Measurements from ENCODE around the gene ZCRB1. TPM values are rescaled to one million over a fixed set of nuclear protein-coding genes. Genes with fewer than 3 reads are reported as not detected.
A peak's percentile ranks its signal among the peaks of the same experiment; 100 is the strongest.

Gene ZCRB1
- polyA plus RNA-seq, 2 of the 4 experiments (the other 2 are of a cell fraction): 62.7 to 93.0 TPM

DNA sequence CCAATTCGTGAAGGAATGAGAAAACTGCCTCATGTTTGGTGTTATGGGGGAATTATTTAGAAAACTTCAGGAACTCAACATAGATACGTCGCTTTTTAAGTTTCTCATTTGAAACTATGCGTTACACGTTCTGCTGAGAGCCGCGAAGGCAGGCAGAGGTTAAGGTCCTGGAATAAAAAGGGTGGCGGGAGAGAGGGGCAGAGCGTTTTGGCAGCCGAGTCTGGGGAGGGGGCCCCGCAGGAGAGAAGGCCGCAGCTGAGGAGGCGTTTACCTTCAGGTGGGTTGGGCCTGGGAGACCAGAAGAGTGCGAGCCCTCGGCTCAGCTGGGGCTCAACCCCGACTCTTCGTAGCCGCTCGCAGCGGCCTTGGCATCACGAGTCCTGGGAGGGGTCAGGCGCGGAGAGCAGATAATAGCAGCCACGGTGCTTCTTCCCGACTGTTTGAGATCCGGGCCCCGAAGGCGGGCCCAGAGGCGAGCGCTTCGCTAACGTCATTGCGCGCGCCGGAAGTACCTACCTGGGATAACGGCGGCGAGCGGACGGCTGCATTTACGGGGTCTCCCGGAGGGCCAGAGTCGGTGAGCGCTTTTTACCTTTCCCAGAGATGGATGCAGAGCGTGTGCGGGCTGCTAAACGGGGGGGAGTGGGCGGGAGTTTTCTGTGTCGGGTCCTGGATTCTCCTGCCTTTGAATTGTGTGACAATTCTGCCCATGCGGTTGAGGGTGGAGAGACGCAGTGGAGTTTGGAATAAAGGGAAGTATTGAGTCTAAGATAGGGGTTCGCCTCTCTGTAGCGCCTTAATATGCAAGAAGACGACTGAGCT, at the start of gene ZCRB1, which contains the start of gene PPHLN1 (continued):
- TF ChIP-seq SREBF2 (IDR thresholded peaks at IDR 0.05) (no peak), EHF (CRISPR knock-in tag; IDR thresholded peaks at IDR 0.05) (no peak), GATA3 (IDR thresholded peaks at IDR 0.05; ENCODE audit: borderline replicate concordance) (no peak), KDM1A (IDR thresholded peaks at IDR 0.05; ENCODE audit: low read depth) (no peak), ZNF302 (CRISPR knock-in tag; IDR thresholded peaks at IDR 0.05) (no peak), ZFP36 (IDR thresholded peaks at IDR 0.05; ENCODE audit: borderline replicate concordance, partially characterized antibody) (no peak), MAFK (IDR thresholded peaks at IDR 0.05; ENCODE audit: partially characterized antibody) (no peak), TFCP2L1 (CRISPR knock-in tag; IDR thresholded peaks at IDR 0.05) (no peak), CBX8 (IDR thresholded peaks at IDR 0.05) (no peak), POLR2A (IDR thresholded peaks at IDR 0.05; ENCODE audit: low read length) (peak; percentile 68; the same call in 1 of the 2 replicates), SMC3 (IDR thresholded peaks at IDR 0.05) (0 out of 3 replicates have a peak, but pooled peaks have one; percentile 7), KDM5A (IDR thresholded peaks at IDR 0.05) (peak; percentile 71), PHF8 (IDR thresholded peaks at IDR 0.05; ENCODE audit: borderline replicate concordance, low read depth) (peak; percentile 89), MYC (IDR thresholded peaks at IDR 0.05; ENCODE audit: borderline replicate concordance, low read length) (peak; percentile 20; the same call in 1 of the 2 replicates)
- TF ChIP-seq, protein P1, sequence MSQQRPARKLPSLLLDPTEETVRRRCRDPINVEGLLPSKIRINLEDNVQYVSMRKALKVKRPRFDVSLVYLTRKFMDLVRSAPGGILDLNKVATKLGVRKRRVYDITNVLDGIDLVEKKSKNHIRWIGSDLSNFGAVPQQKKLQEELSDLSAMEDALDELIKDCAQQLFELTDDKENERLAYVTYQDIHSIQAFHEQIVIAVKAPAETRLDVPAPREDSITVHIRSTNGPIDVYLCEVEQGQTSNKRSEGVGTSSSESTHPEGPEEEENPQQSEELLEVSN (IDR thresholded peaks at IDR 0.05; ENCODE audit: borderline replicate concordance, low read depth): peak; percentile 33; the same call in 1 of the 2 replicates
- TF ChIP-seq, protein P2, sequence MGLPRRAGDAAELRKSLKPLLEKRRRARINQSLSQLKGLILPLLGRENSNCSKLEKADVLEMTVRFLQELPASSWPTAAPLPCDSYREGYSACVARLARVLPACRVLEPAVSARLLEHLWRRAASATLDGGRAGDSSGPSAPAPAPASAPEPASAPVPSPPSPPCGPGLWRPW (IDR thresholded peaks at IDR 0.05): no peak
- TF ChIP-seq, protein P3, sequence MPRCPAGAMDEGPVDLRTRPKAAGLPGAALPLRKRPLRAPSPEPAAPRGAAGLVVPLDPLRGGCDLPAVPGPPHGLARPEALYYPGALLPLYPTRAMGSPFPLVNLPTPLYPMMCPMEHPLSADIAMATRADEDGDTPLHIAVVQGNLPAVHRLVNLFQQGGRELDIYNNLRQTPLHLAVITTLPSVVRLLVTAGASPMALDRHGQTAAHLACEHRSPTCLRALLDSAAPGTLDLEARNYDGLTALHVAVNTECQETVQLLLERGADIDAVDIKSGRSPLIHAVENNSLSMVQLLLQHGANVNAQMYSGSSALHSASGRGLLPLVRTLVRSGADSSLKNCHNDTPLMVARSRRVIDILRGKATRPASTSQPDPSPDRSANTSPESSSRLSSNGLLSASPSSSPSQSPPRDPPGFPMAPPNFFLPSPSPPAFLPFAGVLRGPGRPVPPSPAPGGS (IDR thresholded peaks at IDR 0.05): peak; percentile 83
- TF ChIP-seq, protein P4, sequence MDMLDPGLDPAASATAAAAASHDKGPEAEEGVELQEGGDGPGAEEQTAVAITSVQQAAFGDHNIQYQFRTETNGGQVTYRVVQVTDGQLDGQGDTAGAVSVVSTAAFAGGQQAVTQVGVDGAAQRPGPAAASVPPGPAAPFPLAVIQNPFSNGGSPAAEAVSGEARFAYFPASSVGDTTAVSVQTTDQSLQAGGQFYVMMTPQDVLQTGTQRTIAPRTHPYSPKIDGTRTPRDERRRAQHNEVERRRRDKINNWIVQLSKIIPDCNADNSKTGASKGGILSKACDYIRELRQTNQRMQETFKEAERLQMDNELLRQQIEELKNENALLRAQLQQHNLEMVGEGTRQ (IDR thresholded peaks at IDR 0.05): no peak

DNA sequence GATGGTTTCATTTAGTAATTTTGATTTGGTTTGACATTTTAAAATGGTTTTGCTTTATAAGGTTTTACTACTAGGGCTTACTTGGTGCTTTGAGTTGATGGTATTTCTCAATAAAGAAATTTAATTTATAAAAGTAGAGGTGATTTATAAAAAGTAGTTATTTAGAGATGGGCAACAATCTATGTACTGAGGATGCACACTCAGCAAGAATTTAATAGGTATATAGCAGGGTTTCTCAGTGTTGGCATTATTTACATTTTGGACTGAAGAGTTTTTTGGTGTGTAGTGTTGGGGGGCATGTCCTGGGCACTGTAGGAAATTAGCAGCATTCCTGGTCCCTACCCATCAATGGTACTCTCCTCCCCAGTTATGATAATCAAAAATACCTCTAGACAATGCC, 47.8 kb upstream of the ZCRB1 start:
- ATAC-seq: no peak
- no peak overlapping the region for H3K27ac ChIP-seq
- H3K4me2 ChIP-seq: no peak overlapping the region
- POLR2A ChIA-PET: no interaction called here
- DNase-seq (ENCODE audit: low read depth in 1 of 2, low spot score in 1 of 2): no peak
- H3K4me3 ChIP-seq: no peak overlapping the region
- H3K9me3 ChIP-seq: no peaks in the 10 kb centered on the region
- CTCF ChIA-PET: interaction anchor here (2.1 to 2.6 kb wide), 2 partner anchors 12 to 246 kb away, joined by 14 read pairs; no protein-coding TSS in a partner anchor
- TF ChIP-seq, protein P5, sequence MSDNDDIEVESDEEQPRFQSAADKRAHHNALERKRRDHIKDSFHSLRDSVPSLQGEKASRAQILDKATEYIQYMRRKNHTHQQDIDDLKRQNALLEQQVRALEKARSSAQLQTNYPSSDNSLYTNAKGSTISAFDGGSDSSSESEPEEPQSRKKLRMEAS (IDR thresholded peaks at IDR 0.05): no peak
- TF ChIP-seq HOXB5 (CRISPR knock-in tag; IDR thresholded peaks at IDR 0.05): no peak
- TF ChIP-seq MAFK (IDR thresholded peaks at IDR 0.05; ENCODE audit: partially characterized antibody): peak; percentile 42
- FAIRE-seq: no peak
- H3K4me1 ChIP-seq: no peaks in the 10 kb centered on the region

DNA sequence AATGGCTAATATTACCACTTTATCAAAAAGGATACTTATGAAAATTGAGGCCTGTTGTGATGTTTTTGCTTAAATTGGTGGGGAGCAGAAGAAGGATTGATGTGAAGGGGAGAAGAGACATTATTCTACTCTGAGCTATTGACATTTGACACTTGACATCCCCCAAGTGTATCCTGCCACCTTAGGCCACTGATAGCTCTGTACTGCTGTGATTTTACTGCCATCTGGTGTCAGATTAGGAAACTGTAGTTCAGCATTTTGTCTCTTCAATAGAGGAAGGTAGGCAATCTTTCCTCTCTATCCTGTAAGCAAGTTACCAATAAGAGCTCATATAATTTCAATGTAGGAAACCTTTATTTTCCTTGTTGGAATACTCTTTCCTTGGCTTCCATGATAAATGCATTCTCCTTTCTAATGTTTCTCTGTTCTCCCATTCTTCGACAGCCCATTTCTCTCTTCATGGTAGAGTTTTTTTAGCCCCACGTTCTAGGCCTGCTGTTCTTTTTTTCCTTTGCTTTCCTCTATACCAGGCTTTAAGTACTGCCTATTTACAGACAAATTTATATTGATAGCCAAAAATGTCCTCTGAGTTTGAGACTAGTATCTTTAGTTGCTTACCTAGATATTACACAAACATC, 46.4 kb upstream of the ZCRB1 start:
- ChIA-PET POLR2A (no interaction called here), CTCF (interaction anchor here (0.6 to 2.6 kb wide), 22 partner anchors 9 to 1427 kb away, joined by 3 to 14 read pairs (median 4); no protein-coding TSS in a partner anchor)
- FAIRE-seq (no peak), DNase-seq (ENCODE audit: low read depth in 1 of 2, low spot score in 1 of 2) (peak; percentile 34 to 73), ATAC-seq (peak; percentile 93 to 96)
- Histone ChIP-seq H3K4me1 (no peaks in the 10 kb centered on the region), H3K4me3 (no peak overlapping the region), H3K9me3 (no peaks in the 10 kb centered on the region), H3K27ac (no peak overlapping the region), H3K4me2 (no peak overlapping the region)
- WGBS (ENCODE audit: missing lambda C conversion rate): 97% methylated on average over 2 of the region's 2 CpGs
- TF ChIP-seq SMC3 (IDR thresholded peaks at IDR 0.05): peak; percentile 72
- no peak for TF ChIP-seq JUNB (IDR thresholded peaks at IDR 0.05)
- TF ChIP-seq, protein P6, sequence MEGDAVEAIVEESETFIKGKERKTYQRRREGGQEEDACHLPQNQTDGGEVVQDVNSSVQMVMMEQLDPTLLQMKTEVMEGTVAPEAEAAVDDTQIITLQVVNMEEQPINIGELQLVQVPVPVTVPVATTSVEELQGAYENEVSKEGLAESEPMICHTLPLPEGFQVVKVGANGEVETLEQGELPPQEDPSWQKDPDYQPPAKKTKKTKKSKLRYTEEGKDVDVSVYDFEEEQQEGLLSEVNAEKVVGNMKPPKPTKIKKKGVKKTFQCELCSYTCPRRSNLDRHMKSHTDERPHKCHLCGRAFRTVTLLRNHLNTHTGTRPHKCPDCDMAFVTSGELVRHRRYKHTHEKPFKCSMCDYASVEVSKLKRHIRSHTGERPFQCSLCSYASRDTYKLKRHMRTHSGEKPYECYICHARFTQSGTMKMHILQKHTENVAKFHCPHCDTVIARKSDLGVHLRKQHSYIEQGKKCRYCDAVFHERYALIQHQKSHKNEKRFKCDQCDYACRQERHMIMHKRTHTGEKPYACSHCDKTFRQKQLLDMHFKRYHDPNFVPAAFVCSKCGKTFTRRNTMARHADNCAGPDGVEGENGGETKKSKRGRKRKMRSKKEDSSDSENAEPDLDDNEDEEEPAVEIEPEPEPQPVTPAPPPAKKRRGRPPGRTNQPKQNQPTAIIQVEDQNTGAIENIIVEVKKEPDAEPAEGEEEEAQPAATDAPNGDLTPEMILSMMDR (IDR thresholded peaks at IDR 0.05): peak; percentile 76
- TF ChIP-seq, protein P7, sequence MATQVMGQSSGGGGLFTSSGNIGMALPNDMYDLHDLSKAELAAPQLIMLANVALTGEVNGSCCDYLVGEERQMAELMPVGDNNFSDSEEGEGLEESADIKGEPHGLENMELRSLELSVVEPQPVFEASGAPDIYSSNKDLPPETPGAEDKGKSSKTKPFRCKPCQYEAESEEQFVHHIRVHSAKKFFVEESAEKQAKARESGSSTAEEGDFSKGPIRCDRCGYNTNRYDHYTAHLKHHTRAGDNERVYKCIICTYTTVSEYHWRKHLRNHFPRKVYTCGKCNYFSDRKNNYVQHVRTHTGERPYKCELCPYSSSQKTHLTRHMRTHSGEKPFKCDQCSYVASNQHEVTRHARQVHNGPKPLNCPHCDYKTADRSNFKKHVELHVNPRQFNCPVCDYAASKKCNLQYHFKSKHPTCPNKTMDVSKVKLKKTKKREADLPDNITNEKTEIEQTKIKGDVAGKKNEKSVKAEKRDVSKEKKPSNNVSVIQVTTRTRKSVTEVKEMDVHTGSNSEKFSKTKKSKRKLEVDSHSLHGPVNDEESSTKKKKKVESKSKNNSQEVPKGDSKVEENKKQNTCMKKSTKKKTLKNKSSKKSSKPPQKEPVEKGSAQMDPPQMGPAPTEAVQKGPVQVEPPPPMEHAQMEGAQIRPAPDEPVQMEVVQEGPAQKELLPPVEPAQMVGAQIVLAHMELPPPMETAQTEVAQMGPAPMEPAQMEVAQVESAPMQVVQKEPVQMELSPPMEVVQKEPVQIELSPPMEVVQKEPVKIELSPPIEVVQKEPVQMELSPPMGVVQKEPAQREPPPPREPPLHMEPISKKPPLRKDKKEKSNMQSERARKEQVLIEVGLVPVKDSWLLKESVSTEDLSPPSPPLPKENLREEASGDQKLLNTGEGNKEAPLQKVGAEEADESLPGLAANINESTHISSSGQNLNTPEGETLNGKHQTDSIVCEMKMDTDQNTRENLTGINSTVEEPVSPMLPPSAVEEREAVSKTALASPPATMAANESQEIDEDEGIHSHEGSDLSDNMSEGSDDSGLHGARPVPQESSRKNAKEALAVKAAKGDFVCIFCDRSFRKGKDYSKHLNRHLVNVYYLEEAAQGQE (IDR thresholded peaks at IDR 0.05): no peak
- TF ChIP-seq MAFK (IDR thresholded peaks at IDR 0.05; ENCODE audit: partially characterized antibody): no peak
- no peak for TF ChIP-seq CHD4 (IDR thresholded peaks at IDR 0.05; ENCODE audit: borderline replicate concordance)
- TF ChIP-seq, protein P1 (IDR thresholded peaks at IDR 0.05; ENCODE audit: borderline replicate concordance, low read depth): no peak

All from A549 (cell line).